Left colon (tissue), 2 donors: ENCODE measurements around the gene MYO1H. TPM values are rescaled to one million over a fixed set of nuclear protein-coding genes. Genes with fewer than 3 reads are reported as not detected.
"Not testable (repeated sequence)": the region's sequence is repeated elsewhere in the genome, so short reads cannot be mapped to it uniquely, and the experiment has no call there.

Experiments used
- ATAC-seq: fragments of 200-7000 bp; cut with Tn5 transposase; one replicate; pipeline ENCODE4 v1.9.1; 2020; ENCODE audit warnings: mild to moderate bottlenecking, moderate library complexity
- DNase-seq, 2 donors: peaks; one replicate each; pipeline ENCODE4 v3.0.0-alpha.2; 2020
- intact Hi-C, 2 donors: fragments of 100-400 bp; cut with DNase I in 1 of 2; cut with micrococcal nuclease in 1 of 2; formaldehyde crosslinking; loops; one replicate each; pipeline versions ENCODE4 v1.11.2 to v1.14.0; 2022; cut with DNase I, micrococcal nuclease
- total RNA-seq, 2 donors: library from RNA; stranded (reverse); fragmentation: NEBNext Ultra II Directional; extraction: Animal tissue kit (Norgen Biotek cat#: 25700); gene quantifications; one replicate each; pipeline ENCODE4 v1.2.1, GENCODE V29; 2021
- donor health status: DM: no; HTN: no; CAD: no.
- donor health status: DM: yes; HTN: yes; CAD: no.

MYO1H gene
- total RNA-seq, 2 donors from 2014 or later: 0.20 to 0.31 TPM

DNA sequence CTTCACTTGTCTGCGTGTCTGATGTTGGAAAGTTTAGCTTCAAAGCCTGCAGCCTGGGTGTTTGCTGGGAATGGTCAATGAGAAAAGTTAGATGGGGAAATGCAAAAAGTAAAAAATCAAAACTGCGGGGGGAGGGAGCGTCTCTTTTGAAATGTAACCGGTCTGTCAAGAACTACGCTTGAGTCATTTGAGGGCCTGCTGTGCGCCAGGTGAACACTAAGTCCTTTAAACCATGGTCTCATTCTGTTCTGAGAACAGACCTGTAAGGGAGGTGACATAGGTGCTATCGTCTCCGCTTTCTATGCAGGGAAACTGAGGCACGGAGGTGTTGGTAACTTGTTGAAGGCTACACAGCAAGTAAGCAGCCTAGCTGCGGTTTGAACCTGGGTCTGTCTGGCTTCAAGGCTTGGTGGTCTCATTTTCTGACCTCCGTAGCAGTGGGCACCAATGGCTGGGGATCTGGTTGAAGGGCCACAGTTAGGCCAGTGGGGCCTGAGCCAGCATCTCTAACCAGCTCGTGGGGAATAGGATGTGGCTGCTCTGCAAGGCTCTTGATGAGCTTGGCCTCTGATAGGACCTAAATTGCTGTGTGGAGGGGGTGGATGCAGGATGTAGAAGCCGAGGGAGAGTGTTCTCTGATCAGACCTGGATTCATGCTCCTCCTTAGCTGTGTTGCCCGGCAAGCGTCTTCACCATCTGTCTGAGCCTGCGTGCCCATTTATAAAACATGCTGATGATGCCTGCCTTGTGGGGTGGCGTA, 87.9 kb downstream of the MYO1H start:
- ATAC-seq: no peak
- DNase-seq: no peak
- intact Hi-C loops: no loop called here

DNA sequence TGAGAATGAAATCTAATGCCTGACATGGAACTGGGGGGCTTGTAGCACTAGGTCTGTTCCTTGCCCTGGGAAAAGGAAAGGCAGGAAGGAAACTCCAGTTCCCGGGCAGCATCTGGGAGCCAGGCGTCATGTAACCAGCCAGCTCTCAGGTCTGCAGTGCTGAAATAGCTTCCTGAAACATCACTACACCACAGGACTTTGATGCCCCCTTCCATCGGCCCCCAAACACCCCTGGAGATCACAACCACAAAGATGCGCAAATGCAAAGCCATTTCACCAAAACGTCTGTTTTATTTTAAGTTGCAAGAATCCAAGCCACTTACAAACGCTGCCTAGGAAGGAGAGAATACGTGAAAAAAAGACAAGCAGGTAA, 88.5 kb downstream of the MYO1H start:
- ATAC-seq (no peak), DNase-seq (no peak)
- intact Hi-C loops: no loop called here

DNA sequence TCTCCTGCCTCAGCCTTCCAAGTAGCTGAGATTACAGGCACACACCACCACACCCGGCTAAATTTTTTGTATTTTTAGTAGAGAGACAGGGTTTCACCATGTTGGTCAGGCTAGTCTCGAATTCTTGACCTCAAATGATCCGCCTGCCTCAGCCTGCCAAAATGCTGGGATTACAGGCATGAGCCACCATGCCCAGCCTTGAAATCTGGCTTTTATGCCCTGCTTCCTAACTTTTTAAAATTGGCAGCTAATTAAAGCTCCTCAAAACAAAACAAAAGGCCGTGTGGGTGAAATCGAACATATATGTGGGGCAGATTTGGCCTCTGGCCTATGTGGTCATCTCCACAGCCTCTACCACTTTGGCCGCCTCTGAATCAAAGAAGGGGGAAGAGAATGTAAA, 91.5 kb downstream of the MYO1H start:
- ATAC-seq (no peak), DNase-seq (no peak)
- intact Hi-C loops: no loop called here

DNA sequence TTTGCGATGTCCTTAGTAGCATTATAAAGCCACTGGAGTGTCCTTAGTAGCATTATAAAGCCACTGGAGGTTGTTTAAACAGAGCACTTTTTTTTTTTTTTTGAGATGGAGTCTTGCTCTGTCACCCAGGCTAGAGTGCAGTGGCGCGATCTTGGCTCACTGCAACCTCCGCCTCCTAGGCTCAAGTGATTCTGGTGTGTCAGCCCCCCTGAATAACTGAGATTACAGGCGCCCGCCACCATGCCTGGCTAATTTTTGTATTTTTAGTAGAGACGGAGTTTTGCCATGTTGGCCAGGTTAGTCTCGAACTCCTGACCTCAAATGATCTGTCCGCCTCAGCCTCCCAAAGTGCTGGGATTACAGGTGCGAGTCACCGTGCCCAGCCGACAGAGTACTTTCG, 92.3 kb downstream of the MYO1H start:
- intact Hi-C loops, ATAC-seq, DNase-seq: not testable (repeated sequence)

DNA sequence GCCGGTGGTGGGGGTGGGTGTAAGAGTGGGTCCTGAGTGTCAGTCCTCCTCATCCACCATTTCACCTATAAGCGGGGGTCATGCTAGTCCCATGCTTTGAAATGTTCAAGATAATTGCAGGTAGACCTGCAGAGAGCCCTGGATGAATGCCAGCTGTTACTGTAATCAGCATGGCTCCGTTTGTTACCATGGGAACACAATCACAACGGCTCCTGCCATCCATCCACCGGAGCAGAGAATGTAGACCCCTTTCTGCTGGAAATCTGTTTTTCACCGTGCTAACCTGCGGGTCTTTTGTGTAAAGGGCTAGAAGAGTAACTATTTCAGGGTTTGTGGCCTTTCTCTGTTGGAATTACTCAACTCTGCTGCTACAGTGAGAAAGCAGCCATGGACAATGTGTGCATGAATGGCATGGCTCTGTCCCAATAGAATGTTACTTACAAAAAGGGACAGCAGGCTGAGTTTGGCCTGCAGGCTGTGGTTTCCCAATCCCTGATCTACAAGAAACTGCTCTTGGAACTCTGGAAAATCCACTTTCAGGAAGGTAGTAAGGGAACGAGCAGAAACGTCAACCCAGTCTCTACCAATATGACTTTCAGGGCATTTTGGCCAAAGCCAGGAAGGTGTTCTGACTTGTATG, 93.3 kb downstream of the MYO1H start:
- intact Hi-C loops: no loop called here
- no peak for DNase-seq
- no peak for ATAC-seq

DNA sequence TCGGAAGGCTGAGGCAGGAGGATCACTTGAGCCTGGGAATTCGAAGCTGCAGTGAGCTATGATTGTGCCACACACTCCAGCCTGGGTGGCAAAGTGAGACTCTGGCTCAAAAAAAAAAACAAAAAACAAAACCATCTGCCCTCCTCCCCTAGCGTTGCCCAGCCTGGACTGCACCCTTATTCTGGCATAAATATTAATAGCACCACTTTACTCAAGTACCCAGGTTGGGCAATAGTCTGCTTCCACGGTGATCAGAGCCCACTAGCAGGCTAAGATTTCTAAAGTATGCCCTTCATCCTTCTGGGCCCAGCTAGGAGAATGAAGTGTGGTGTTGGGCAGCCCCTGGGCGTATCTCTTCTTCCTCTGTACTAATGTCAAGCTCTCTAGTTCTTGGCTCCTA, 96.1 kb downstream of the MYO1H start:
- ATAC-seq (no peak), DNase-seq (no peak)
- intact Hi-C loops: no loop called here

DNA sequence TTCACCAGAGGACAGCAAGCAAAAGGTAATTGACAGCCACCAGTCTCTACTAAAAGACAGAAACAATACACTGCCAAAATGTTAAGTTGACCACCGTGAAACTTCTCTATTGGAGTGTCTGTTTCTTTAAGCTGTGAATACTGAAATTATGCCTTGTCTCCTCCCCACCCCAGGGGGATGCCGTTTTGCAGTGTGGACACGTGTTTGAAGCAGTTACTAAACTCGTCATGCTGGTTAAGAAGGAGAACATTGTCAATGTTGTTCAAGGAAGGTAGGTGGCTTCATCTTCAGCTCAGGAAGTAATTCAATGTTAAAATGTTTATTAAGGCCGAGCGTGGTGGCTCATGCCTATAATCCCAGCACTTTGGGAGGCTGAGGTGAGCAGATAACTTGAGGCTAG, 96.6 kb downstream of the MYO1H start:
- DNase-seq (no peak), ATAC-seq (peak; percentile 19)
- intact Hi-C loops: no loop called here

DNA sequence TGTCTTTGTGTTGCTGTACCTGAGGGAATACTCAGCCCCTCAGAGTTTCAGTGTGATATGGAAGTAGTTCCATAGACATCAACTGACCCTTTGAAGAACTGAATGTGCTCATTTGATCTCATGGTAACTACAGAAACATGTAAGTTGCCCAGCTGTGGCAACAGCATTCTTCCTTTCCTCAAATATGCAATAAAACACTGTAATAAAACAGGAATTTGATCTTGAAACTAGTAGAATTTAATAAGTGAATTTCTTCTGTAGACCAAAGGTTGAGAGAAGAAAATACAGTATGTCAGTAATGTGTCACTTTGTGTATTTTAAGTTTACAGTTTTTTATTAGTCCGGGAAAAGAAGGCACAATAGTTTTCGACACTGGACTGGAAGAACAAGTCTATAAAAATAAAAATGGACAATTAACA, 97.5 kb downstream of the MYO1H start:
- peak; percentile 41 for ATAC-seq
- intact Hi-C loops: no loop called here
- DNase-seq: no peak

DNA sequence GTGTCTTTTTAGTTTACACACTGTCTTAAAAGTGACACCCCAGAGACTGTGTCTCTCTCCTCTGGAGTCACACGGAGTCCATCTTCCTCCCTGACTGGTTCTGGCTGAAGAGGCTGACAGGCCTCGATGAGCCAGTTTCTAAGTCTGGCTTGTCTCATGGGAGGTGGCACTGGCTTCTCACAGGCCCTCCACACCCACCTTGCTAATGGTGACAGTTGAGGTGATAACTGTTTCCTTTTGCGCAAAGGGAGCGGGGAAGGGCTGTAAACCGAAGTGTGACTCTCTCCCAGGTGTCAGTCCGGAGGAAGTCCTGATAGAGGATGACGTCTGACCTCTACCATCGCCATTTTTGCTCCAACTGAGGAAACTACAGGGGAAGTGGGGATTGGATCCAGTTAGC, 99.2 kb downstream of the MYO1H start:
- peak; percentile 56 for ATAC-seq

DNA sequence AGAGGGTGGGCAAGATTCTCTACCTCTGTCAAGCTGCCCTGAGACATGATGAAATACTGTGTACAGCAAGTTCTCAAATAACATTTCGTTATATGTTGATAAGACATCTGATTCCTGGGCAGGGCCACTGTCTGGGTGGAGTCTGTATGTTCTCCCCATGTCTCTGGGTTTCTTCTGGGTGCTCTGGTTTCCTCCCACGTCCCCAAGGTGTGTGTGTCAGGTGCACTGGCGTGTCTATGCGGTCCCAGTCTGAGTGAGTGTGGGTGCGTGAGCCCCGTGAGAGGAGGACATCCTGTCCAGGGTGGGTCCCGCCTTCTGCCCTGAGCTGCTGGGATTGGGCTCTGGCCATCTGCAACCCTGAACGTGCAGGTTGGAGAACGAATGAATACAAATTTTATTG, 99.8 kb downstream of the MYO1H start:
- intact Hi-C loops: no loop called here
- peak in 1 of 2 donors; percentile 64 for DNase-seq
- ATAC-seq: no peak

More for the DNA sequence above, 99.2 kb downstream of the MYO1H start:
- intact Hi-C loops: no loop called here
- peak; percentile 28 to 75 for DNase-seq

DNA sequence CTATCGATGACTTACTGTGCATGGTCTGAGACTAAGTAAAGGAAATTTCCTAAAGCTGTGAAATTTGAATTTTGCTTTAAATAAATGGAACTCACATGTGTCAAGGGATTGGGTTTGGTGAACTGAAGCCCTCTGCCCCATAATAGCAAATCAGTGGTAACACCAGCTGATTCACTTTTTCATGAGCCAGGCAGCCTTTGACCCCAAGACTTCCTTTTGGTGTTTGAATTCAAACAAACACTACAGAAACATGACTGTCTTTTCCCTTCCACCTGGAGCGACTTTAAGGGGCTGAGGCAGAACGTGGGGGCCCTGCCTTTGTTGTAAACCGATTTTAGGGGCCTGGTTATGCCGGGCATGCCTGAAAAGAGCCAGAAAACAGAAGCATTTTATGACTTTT, 100.6 kb downstream of the MYO1H start:
- no peak for ATAC-seq
- intact Hi-C loops: no loop called here

DNA sequence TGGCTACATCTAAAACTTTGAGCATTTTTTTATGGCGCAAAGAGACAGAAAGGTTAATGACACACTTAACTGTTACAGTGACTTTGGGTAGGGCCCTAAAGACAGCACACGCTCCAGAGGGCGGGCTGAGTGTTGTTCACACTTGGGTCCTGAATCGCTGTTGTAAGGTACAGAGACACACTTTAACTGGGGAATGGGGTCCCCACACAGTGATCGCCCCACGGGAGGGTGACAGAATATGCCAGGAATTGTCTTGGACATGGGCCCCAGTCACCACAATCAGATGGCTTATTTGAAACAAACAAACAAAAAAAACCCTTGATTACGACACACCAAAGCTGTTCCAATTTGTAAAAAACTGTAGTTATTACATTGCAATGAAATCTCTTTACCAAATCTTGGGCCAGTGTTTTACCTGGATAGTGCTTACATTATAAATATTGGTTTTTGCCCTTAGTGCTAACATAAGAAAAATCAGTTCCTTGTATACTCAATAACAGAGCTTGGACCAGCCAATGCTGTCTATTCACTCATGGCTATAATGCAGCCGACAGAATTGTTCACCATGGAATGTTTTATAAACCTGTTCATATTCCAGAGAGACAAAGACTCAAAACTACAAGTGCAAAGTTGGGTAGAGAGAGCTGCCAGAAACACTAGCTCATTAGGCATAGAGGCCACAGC, 101.1 kb downstream of the MYO1H start:
- ATAC-seq (peak; percentile 51), DNase-seq (no peak)
- intact Hi-C loops: no loop called here

More for the DNA sequence above, 100.6 kb downstream of the MYO1H start:
- DNase-seq: no peak

DNA sequence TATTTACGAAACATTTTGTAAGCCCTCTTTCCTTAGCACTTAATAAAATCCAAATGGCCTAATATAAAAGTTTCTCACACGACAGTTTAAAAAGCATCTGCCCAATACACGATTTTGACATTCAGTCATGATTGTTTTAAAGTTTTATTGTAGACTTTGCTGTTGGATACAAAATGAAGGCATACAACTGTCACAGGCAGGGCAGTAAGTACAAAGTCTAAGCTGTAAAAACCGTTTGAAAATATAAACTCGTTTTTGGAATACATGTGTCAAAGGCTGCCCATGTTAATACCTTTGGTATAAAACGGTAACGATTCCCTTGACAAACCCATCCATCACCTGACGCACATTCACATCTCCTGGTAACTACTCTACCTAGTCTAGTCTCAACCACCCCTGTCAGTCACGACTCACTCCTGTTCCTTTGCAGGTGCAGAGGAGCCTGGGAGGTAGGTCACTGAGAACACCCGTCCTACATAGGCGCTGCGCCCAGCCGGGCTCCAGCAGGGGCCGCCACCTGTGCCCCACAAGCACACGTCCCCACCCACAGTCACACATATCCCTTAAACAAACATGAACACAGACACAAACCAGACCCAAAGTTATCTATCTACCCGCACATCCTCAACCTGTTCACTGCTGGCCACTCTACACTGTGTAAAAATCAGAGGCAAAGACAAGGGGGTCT, 102.3 kb downstream of the MYO1H start:
- intact Hi-C loops: no loop called here
- ATAC-seq (peak; percentile 67), DNase-seq (peak; percentile 60 to 65)

DNA sequence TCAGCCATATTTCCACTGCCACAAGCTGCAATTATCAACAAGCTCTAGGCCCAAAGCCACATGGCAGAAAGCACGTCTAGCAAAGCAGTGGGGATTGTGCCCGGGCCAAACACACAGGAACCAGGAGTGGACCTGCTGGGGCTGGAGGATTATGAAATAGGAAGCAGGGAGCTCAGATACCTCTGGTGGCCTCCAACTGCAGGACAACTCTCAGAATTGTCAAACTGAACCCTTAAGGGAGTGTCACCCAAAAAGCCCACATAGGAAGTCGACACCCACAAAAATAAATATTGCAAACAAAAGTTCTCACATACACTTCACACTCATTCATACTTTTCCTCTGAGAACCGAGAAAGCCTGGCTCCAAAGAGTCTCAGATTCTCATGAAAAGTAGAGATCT, 103.3 kb downstream of the MYO1H start:
- DNase-seq (no peak), ATAC-seq (no peak)
- intact Hi-C loops: no loop called here

DNA sequence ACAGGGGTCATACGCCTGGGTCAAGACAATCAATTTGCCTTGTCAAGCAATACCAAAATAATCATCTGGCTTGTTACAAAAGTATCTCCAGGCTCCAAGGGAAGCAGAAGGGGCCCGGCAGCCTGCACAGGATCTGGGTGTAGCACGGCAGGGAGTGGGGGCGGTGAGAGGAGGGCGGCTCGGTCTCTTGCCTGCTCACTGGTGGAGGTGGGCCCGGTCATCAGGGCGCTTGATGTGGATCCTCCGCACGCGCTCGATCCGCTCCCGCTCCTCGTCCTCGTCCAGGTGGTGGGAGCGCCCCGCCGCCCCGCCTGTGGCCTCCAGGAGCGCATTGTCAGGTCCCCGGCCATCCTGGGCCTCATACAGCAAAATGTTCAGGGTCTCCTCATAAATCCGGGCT, 103.7 kb downstream of the MYO1H start:
- DNase-seq (no peak), ATAC-seq (no peak)
- intact Hi-C loops: no loop called here

DNA sequence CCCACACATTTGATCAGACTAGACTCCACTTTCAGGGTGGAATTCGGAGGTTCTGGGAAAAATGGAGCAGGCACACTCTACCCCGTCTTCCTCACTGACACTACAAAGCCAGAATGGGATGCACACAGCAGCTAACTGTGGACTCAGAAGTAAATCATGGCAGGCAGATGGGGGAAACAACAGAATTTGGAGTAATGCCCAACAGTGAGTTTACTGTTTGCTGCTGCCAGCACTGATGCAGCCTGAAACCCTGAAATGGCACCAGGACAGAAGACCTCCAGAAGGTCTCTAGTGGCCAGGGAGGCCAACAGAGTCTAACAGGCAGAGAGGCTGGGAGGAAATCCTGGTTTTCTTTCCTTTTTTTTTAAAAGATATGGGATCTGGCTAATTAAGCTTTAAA, 104.8 kb downstream of the MYO1H start:
- intact Hi-C loops: no loop called here
- ATAC-seq: no peak
- DNase-seq: no peak

DNA sequence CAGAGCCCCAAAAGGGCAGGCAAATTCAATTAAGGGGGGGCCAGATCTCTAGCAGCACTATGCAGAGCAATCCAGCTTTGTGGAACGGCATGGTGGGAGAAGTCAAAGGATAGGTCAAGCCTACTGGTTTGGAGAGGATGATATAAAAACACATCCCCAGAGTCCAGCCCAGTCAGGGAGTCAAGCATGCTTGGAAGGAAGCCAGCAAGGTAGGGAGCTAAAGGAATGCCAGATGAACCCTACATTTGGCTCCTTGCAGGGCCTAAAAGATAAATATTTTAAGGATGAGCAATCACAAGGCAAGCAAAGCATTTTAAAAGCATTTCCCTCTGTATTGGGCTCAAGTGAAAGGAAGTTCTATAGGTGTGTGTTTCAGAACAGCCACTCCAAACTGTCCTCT, 108.0 kb downstream of the MYO1H start:
- intact Hi-C loops: no loop called here
- DNase-seq (no peak), ATAC-seq (no peak)

DNA sequence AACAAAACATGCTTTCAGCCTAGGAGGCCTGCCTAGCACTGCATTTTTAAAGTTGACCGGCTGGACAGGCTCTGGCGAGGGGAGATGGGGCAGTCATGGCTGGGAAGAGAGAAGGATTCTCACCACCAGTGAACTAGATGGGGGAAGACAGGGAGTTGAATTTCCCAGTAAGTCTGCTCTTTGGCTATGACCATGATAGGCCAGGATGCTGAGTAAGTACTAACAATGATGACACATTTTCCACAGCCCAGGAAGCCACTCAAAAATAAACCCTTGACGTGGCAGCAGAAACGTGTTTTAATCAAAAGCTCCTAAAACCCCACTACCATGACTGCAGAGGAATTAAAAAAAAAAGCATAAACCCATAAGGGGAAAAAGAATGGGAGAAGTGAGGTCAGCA, 110.4 kb downstream of the MYO1H start:
- peak in 1 of 2 donors; percentile 13 for DNase-seq
- no peak for ATAC-seq
- intact Hi-C loops: no loop called here

DNA sequence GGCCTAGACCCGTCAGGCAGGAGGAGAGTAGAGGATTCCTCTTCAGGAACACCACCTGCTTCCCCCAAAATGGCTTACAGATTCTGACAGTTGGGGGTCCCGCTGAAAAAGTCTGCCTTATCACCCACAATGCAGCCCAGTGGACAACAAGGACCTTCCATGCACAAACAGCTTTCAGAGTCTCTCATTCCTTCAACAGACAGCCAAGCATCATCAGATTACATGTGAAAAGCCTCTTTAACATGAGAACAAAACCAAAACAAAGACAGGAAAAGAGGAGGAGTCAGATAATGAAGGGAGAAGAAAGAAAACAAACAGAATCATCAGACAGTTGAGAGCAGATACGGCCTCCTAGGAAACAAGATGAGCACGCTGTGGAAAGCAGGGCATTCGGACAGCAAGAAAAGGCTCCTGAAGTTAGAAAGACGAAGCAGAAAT, 111.1 kb downstream of the MYO1H start:
- ATAC-seq (no peak), DNase-seq (peak in 1 of 2 donors; percentile 2)
- intact Hi-C loops: no loop called here

DNA sequence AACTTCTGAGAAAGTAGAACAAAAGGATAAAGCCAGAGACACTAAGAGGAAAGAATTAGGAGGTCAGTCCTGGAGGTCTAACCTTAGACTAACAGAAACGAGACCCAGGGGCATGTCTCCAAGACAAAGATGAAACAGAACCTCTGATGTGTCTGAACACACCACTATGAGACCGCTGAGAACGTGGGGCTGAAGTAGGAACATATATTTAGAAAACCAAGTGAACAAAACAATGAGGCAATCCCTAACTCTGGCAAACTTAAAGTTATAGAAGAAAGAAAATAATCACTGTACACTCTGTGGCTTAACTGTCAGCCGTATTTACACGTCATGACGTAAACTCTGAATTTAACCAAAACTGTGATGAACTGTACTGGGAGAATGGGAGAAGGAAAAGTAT, 111.5 kb downstream of the MYO1H start:
- intact Hi-C loops: no loop called here
- DNase-seq: peak in 1 of 2 donors; percentile 4
- no peak for ATAC-seq
